HG03521 (cell line): ENCODE results near the gene CAMK1G.

Experiments used
- ATAC-seq: cut with Tn5 transposase; IDR thresholded peaks from one replicate; pipeline ENCODE4 v1.9.1; 2021; ENCODE audit warnings: mild to moderate bottlenecking, moderate library complexity; ENCODE audit not compliant: unreplicated experiment

Gene CAMK1G

DNA sequence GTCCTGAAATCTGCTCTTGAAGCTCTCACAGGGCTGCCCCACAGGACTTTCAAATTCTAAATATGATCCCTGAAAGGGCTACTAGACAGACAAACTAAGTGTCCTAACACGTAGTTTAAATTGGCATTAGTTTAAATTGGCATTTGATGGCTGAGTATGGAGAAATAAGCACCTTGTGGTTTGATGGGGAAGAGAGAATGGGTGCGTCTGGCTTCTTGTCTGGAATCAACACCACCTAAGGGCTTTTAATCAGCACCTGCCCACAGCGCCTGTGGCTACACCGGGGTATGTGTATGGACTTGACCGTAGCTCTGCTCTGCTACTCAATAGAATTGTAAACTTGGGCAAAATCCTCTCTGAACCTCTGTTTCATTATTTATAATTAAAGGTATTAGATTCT lies 74.4 kb downstream of the CAMK1G start:
- ATAC-seq: no peak

DNA sequence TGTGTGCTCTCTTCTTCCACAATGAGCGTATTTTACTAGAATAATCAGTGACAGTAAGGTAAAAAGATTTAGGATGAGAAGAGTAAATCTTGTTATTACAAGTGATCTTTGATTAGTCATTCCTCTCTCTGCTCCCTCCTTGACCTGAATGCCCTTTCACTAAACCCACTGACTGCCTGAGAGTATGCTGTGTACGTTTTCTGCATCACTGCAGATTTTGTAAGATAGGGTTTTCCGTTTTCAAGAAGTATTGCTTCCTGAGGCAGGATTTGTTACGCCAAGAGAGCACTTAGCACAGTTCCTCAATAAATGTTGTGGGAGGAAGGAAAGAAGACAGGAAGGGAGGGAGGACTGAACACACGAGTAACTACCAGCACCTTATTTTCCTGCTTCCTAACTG lies 76.4 kb downstream of the CAMK1G start:
- peak; percentile 74 for ATAC-seq

DNA sequence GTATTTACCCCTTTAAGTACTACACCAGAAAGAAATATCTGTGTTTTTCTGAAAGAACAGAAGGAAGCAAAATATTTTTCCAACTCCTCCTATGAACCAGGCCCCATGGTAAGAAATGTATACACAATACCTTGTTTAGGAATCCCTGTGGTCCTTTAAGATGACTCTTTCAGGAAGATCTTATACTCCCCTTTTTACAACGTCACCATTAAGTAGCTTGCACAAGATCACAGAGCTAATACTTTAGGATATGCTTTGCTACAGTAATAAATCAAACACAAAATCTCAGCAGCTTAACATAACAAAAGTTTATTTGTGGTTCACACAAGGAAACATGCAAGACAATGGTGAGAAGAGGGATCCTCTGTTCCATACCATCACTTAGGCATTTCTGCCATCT lies 77.6 kb downstream of the CAMK1G start:
- ATAC-seq: no peak

DNA sequence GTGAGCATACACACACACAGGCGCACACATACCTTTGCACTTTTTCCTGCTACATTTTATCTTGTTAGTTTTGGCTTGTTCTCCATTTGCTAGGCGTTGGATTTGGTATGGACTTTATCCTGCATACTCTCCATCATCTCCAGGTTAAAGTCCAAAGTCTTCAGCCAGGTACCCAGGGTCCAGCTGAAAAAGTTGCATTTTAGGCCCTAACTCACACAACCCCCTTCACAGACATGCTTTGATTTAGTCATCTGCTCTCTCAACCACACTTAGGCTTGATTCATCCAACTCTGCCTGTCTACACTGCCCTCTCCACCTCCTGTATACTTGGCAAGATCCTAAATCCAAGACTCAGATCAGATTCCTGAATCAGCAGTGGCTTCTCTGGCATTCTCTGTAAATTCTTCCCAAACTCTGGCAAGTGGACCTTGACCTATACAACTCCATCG lies 79.4 kb downstream of the CAMK1G start:
- no peak for ATAC-seq
